ENCODE measurements around the gene COBL. TPM values are rescaled to one million over a fixed set of nuclear protein-coding genes. Genes with fewer than 3 reads are reported as not detected.

Gene COBL
- total RNA-seq, 4 donors from 2014 or later, result 50.2 to 156 (median 65.1) TPM

DNA sequence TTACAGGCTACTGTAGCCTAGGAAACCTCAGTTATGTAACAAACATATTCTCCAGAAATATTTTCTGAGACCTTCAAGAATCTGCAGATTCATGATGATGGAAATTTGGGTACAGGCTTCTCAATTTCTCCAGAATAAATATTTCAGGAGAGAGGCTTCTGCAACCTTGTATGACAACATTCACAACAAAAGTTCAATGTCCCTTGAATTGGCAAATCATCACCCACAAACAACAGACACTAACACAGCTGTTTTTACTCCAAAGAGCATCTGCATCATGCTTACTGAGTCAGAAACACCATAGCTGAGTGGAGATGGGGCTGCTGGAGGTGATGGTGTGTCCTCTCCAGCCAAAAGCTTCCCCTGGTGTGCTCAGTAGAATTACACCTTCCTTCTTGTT lies 9.3 kb upstream of the COBL start:
- H3K4me1 ChIP-seq, result peaks cover 10% of the 10 kb centered on the region
- DNase-seq (ENCODE audit: low spot score in 2 of 2), result no peak
- H3K27ac ChIP-seq, result no peak overlapping the region
- TF ChIP-seq POLR2AphosphoS5 (IDR thresholded peaks at IDR 0.05) (no peak), EP300 (IDR thresholded peaks at IDR 0.05) (no peak)
- TF ChIP-seq, protein P1, sequence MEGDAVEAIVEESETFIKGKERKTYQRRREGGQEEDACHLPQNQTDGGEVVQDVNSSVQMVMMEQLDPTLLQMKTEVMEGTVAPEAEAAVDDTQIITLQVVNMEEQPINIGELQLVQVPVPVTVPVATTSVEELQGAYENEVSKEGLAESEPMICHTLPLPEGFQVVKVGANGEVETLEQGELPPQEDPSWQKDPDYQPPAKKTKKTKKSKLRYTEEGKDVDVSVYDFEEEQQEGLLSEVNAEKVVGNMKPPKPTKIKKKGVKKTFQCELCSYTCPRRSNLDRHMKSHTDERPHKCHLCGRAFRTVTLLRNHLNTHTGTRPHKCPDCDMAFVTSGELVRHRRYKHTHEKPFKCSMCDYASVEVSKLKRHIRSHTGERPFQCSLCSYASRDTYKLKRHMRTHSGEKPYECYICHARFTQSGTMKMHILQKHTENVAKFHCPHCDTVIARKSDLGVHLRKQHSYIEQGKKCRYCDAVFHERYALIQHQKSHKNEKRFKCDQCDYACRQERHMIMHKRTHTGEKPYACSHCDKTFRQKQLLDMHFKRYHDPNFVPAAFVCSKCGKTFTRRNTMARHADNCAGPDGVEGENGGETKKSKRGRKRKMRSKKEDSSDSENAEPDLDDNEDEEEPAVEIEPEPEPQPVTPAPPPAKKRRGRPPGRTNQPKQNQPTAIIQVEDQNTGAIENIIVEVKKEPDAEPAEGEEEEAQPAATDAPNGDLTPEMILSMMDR (IDR thresholded peaks at IDR 0.05), result no peak
- H3K4me3 ChIP-seq, result no peak overlapping the region
- no peaks in the 10 kb centered on the region for H3K36me3 ChIP-seq
- no peaks in the 10 kb centered on the region for H3K9me3 ChIP-seq
- no peaks in the 10 kb centered on the region for H3K27me3 ChIP-seq

DNA sequence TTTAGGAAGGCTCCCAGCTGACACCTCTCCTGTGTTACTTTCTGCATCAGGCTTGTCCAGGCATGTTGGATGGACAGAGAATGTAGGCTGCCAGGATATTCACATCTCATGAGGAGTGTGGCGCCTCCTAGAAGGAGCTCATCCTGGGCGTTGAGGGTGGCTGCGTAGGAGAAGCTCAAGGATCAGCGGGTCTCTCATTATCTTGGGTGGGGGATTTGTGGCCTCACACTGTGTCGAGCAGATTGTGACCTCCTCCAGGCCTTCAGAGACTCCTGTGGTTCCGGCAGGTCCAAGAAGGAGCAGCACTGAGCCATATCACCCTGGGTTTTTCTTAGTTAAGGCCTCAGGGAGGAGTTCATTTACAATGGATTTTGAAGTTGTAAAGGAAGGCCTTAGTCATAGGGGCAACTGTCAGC lies 8.7 kb upstream of the COBL start:
- no peak for TF ChIP-seq POLR2A (IDR thresholded peaks at IDR 0.05)
- TF ChIP-seq, protein P1 (IDR thresholded peaks at IDR 0.05), result no peak
- TF ChIP-seq EP300 (IDR thresholded peaks at IDR 0.05), result no peak
- TF ChIP-seq POLR2AphosphoS5 (IDR thresholded peaks at IDR 0.05), result no peak
- peaks cover 10% of the 10 kb centered on the region for H3K4me1 ChIP-seq
- H3K27ac ChIP-seq, result no peak overlapping the region
- WGBS, result 96% methylated on average over 3 of the region's 6 CpGs
- H3K27me3 ChIP-seq, result no peaks in the 10 kb centered on the region
- H3K36me3 ChIP-seq, result no peaks in the 10 kb centered on the region
- no peak overlapping the region for H3K4me3 ChIP-seq
- H3K9me3 ChIP-seq, result no peaks in the 10 kb centered on the region
- no peak for DNase-seq (ENCODE audit: low spot score in 2 of 2)

DNA sequence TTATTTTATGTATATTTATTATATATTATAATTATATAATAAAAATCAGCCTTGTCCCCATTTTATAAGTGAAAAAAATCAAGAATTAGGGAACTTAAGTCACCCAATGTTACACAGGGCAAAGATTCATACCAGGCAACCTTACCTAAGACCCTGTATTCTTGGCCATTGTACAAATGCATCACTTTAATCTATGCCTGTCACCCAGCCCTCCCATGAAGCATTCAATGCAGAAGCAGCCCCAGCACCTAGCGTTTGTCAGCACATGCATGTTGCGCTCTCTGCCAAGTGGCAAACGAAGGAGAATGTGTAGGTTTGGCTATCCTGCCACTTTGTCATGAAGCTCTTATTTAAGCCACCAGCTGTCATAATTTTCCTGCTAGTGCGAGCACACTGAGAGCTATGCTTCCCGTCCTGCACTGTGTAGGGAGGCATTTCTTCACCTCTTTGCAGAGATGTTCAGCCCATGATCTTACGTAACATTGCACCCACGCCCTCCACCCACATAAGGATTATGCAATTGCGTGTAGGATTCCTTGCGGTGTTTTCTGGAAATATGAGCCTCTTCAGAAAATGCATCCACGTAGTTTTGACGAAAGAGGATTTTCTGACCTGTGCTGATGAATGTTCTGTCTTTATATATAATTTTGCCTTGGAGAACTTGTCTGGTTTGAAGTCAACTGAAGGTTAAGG lies 7.7 kb upstream of the COBL start:
- DNase-seq (ENCODE audit: low spot score in 2 of 2), result no peak
- Histone ChIP-seq H3K27ac (no peak overlapping the region), H3K9me3 (no peaks in the 10 kb centered on the region), H3K27me3 (no peaks in the 10 kb centered on the region), H3K4me1 (peaks cover 10% of the 10 kb centered on the region), H3K36me3 (no peaks in the 10 kb centered on the region), H3K4me3 (no peak overlapping the region)
- WGBS, result 49% methylated on average over 11 of the region's 11 CpGs
- no peak for TF ChIP-seq POLR2AphosphoS5 (IDR thresholded peaks at IDR 0.05)
- TF ChIP-seq, protein P1 (IDR thresholded peaks at IDR 0.05), result no peak

DNA sequence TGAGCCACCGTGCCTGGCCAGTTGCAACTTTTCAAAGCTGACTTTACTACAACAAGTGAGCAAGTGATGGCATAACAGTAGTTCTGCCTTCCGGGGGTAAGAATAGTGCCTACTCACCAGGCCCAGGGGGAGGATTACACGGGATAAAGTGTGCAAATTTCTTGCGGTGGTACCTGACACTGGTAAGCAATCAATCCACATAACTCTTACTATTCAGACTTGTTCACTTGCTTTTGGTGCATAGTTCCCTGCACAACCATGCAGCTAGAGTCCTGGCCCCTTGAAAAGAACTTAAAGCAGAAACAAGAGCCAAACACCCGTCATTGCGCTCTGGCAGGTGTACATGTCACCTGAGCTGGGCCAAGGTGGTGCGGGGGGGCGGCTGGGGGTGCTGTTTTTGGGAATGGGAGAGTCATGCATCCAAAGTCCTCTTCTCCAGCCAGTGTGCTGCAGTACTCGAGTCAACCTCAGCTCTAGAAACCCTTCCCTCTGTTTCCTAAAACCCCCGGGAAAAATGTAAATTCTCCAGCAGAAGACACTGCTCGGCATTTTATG lies 5.4 kb upstream of the COBL start:
- DNase-seq (ENCODE audit: low spot score in 2 of 2), result no peak
- WGBS, result 83% methylated on average over 11 of the region's 11 CpGs
- H3K4me3 ChIP-seq, result no peak overlapping the region

DNA sequence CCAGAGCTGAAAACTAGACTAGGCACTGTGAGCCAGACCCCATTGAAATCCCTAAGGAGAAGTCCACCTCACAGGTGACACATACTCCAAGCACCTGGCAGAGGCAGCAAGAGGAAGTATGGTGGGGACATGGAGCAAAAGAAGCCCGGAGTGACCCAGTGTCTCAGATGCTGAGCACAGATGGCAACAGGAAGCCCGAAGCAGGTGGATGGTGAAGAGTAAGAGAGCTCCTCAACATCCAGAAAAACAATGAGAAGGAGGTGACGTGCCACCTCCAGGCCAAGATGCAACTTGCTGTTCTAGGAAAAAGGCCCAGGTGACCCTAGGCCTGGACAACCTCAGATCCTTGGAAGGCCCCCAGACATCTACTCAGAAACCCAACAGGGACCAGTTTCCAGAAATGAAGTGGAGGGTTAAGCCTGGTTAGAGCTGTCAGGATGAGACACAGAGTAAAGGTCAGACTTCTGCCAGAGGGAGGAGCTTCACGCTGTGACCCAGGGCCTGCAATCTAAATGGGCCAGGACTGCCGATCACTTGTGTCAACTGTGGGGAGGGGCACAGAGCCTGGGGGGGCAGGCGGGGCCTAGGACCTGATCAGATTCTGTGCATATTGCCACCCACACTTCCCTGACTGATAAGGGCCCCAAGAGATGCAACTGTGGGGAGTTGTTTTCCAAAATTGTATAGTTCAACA lies 2.4 kb upstream of the COBL start:
- Histone ChIP-seq H3K27ac (no peak overlapping the region), H3K4me3 (no peak overlapping the region), H3K9me3 (no peaks in the 10 kb centered on the region), H3K36me3 (no peaks in the 10 kb centered on the region), H3K27me3 (peaks cover 26% of the 10 kb centered on the region), H3K4me1 (peaks cover 26% of the 10 kb centered on the region)
- 66% methylated on average over 5 of the region's 6 CpGs for WGBS
- TF ChIP-seq POLR2AphosphoS5 (IDR thresholded peaks at IDR 0.05), result no peak
- no peak for TF ChIP-seq POLR2A (IDR thresholded peaks at IDR 0.05)
- no peak for TF ChIP-seq EP300 (IDR thresholded peaks at IDR 0.05)
- TF ChIP-seq, protein P1 (IDR thresholded peaks at IDR 0.05), result no peak
- DNase-seq (ENCODE audit: low spot score in 2 of 2), result no peak

More for the DNA sequence above, 5.4 kb upstream of the COBL start:
- H3K36me3 ChIP-seq, result no peaks in the 10 kb centered on the region
- no peak for TF ChIP-seq POLR2AphosphoS5 (IDR thresholded peaks at IDR 0.05)
- TF ChIP-seq, protein P1 (IDR thresholded peaks at IDR 0.05), result no peak
- TF ChIP-seq EP300 (IDR thresholded peaks at IDR 0.05), result no peak
- TF ChIP-seq POLR2A (IDR thresholded peaks at IDR 0.05), result no peak
- no peaks in the 10 kb centered on the region for H3K9me3 ChIP-seq
- H3K4me1 ChIP-seq, result peaks cover 20% of the 10 kb centered on the region
- no peak overlapping the region for H3K27ac ChIP-seq
- peaks cover 10% of the 10 kb centered on the region for H3K27me3 ChIP-seq

All from suprapubic skin (tissue), 4 donors.